ENCODE measurements around the gene SIX2. TPM values are rescaled to one million over a fixed set of nuclear protein-coding genes. Genes with fewer than 3 reads are reported as not detected.

Gene SIX2
- total and polyA plus RNA-seq, 2 donors (not counting 1 experiment from before 2014, with no cell fraction given), result not detected

DNA sequence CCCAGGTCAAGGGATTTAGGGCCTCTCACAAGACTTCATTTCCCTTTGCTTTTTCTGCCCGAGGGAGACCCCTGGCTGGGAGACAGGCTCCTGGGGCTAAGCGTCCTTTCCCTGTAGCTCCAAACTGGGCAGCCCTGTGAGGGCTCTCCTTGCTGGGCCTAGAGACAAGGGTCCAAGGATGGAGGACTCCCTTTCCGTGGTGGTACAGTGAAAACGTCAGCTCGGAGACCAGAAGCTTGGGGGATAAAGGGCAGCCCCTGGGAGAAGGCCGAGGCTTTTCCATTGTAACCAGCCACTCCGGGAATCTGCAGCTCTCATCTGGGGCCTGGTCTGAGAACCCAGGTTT, 2.3 kb downstream of the SIX2 start:
- CTCF ChIA-PET, result no interaction called here

More for the DNA sequence above, 2.3 kb downstream of the SIX2 start:
- Histone ChIP-seq H3K27me3 (replicated peaks in 1 of 4; ENCODE audit: control extremely low read depth in 1 of 4, control insufficient read depth in 3 of 4, insufficient read depth in 4 of 4, low read length in 3 of 4) (peaks cover 0 to 93% (median 68%) of the 10 kb centered on the region in 4 experiments), H3K79me2 (ENCODE audit: control insufficient read depth, insufficient read depth, low read length) (no peaks in the 10 kb centered on the region), H3K36me3 (replicated peaks in 1 of 2; ENCODE audit: control extremely low read depth in 1 of 2, control insufficient read depth in 1 of 2, extremely low read depth in 1 of 2, insufficient read depth in 2 of 2, low read length in 1 of 2) (no peaks in the 10 kb centered on the region), H4K20me1 (ENCODE audit: control insufficient read depth, insufficient read depth, low read length, poor library complexity, severe bottlenecking) (no peaks in the 10 kb centered on the region), H3K4me2 (replicated peaks; ENCODE audit: low read depth, low read length, poor library complexity, severe bottlenecking) (peak overlapping the region; percentile 57), H3K9me3 (ENCODE audit: control extremely low read depth in 1 of 3, control insufficient read depth in 2 of 3, insufficient read depth in 1 of 3, low read length in 2 of 3) (peaks cover 0 to 44% (median 0%) of the 10 kb centered on the region in 3 donors), H3K4me3 (ENCODE audit: control extremely low read depth in 1 of 5, extremely low read depth in 1 of 5, insufficient read depth in 1 of 5, low read depth in 2 of 5, low read length in 4 of 5) (no peak overlapping the region), H3K9ac (ENCODE audit: low read length) (no peak overlapping the region), H2AFZ (ENCODE audit: insufficient read depth, low read depth, low read length, poor library complexity, severe bottlenecking) (no peak overlapping the region), H3K27ac (ENCODE audit: low read length in 2 of 2) (no peak overlapping the region), H3K4me1 (ENCODE audit: control insufficient read depth in 2 of 2, insufficient read depth in 2 of 2, low read length in 2 of 2) (peaks cover 57 to 65% of the 10 kb centered on the region in 2 donors)
- DNase-seq, result no peak
- TF ChIP-seq EZH2 (IDR thresholded peaks at IDR 0.05; ENCODE audit: borderline replicate concordance, insufficient read depth, low read depth, low read length, poor library complexity, severe bottlenecking) (no peak), CTCF (IDR thresholded peaks at IDR 0.05) (no peak)
- POLR2A ChIA-PET, result no interaction called here
- no peak for ATAC-seq (ENCODE audit: low read depth)
- intact Hi-C loops (cut with micrococcal nuclease), result no loop called here
- Mint-ChIP-seq H3K4me1 (peaks cover 53% of the 10 kb centered on the region), H3K4me3 (peak overlapping the region; percentile 35), H3K27ac (no peak overlapping the region), H3K9me3 (ENCODE audit: insufficient read depth) (no peaks in the 10 kb centered on the region), H3K27me3 (peaks cover 54% of the 10 kb centered on the region)
- 82% methylated on average over 7 of the region's 7 CpGs for WGBS (ENCODE audit: insufficient coverage)
